HL-60 (cell line): ENCODE results near the gene CXXC4.

Source experiments
- CTCF ChIP-seq: IDR thresholded peaks from one replicate; pipeline ENCODE4 v1.5.1; 2011; ENCODE audit warnings: low read length, control low read depth, inconsistent platforms; ENCODE audit not compliant: insufficient read depth
- GABPA ChIP-seq: IDR thresholded peaks from 2 replicates; pipeline ENCODE4 v1.6.1; 2012; ENCODE audit warnings: low read depth
- POLR2AphosphoS5 ChIP-seq: IDR thresholded peaks from 2 replicates; pipeline ENCODE4 v1.6.1; 2012; ENCODE audit warnings: low read depth
- REST ChIP-seq: IDR thresholded peaks from 2 replicates; pipeline ENCODE4 v1.6.1; 2012; ENCODE audit warnings: low read depth; ENCODE audit not compliant: insufficient replicate concordance

GRCh38 chr4:104429150-104429741 is 65.4 kb downstream of the CXXC4 start:
- no peak for TF ChIP-seq POLR2AphosphoS5
- no peak for TF ChIP-seq CTCF
- no peak for TF ChIP-seq REST
- no peak for TF ChIP-seq GABPA
